Transverse colon (tissue), 4 donors: ENCODE results near the gene ADAMTSL4.

Experiments
- EP300 ChIP-seq: sonication (generic); formaldehyde crosslinking; IDR thresholded peaks from one replicate; pipeline ENCODE4 v1.6.1; 2017; ENCODE audit warnings: antibody characterized with exemption, low read depth
- POLR2A ChIP-seq: fragments of 450-650 bp; IDR thresholded peaks from one replicate; pipeline ENCODE4 v1.6.1; 2016; ENCODE audit warnings: antibody characterized with exemption, mild to moderate bottlenecking, moderate library complexity
- POLR2AphosphoS5 ChIP-seq, 3 donors: sonication (generic); formaldehyde crosslinking; IDR thresholded peaks; one replicate each; pipeline ENCODE4 v1.6.1; 2016; ENCODE audit warnings: antibody characterized with exemption in 3 of 3
- TF ChIP-seq, protein P1 (sequence below), 5 experiments: fragments of 200-600 bp in 3 of 5; fragments of 450-650 bp in 2 of 5; sonication (generic) in 3 of 5; IDR thresholded peaks; 1 replicate in 2 of 5; 2 replicates in 3 of 5; pipeline ENCODE4 v1.5.1; 2016 to 2017; ENCODE audit warnings: antibody characterized with exemption in 5 of 5, inconsistent platforms in 3 of 5, mild to moderate bottlenecking in 2 of 5, moderate library complexity in 1 of 5

DNA sequence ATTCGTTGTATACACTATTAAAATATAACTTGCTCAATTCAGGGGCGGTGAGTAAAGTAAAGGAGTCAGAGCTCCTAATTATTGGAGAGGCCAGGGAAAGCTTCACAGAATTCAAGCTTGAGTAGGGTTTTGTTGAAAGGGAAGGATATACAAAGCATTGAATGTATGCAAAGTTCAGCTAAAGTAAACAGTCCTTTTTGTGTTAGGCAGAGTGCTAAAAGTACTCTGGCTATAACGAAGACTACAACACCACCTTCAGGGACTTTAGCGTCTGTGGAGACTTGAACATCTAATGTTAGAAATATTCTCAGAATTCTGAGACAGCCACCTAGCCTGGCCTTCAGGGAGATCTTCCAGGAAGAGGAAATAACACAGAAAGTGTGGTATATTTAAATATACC, 32.6 kb upstream of the ADAMTSL4 start:
- TF ChIP-seq, protein P1, sequence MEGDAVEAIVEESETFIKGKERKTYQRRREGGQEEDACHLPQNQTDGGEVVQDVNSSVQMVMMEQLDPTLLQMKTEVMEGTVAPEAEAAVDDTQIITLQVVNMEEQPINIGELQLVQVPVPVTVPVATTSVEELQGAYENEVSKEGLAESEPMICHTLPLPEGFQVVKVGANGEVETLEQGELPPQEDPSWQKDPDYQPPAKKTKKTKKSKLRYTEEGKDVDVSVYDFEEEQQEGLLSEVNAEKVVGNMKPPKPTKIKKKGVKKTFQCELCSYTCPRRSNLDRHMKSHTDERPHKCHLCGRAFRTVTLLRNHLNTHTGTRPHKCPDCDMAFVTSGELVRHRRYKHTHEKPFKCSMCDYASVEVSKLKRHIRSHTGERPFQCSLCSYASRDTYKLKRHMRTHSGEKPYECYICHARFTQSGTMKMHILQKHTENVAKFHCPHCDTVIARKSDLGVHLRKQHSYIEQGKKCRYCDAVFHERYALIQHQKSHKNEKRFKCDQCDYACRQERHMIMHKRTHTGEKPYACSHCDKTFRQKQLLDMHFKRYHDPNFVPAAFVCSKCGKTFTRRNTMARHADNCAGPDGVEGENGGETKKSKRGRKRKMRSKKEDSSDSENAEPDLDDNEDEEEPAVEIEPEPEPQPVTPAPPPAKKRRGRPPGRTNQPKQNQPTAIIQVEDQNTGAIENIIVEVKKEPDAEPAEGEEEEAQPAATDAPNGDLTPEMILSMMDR (IDR thresholded peaks at IDR 0.05): no peak
- TF ChIP-seq POLR2A: no peak
- TF ChIP-seq EP300: no peak
- no peak for TF ChIP-seq POLR2AphosphoS5 (IDR thresholded peaks at IDR 0.05)
